Stimulated activated CD8-positive, alpha-beta memory T cell treated with anti-CD3 and anti-CD28 coated beads, Interleukin-7, amount 100 ng/mL, for 24 hours (primary cell): ENCODE data around the gene MNAT1.
"Not testable (repeated sequence)": the region's sequence is repeated elsewhere in the genome, so short reads cannot be mapped to it uniquely, and the experiment has no call there.

Experiments used
- DNase-seq: peaks from one replicate; pipeline ENCODE4 v3.0.0-alpha.2; 2020; ENCODE audit warnings: low read depth

MNAT1 gene

DNA sequence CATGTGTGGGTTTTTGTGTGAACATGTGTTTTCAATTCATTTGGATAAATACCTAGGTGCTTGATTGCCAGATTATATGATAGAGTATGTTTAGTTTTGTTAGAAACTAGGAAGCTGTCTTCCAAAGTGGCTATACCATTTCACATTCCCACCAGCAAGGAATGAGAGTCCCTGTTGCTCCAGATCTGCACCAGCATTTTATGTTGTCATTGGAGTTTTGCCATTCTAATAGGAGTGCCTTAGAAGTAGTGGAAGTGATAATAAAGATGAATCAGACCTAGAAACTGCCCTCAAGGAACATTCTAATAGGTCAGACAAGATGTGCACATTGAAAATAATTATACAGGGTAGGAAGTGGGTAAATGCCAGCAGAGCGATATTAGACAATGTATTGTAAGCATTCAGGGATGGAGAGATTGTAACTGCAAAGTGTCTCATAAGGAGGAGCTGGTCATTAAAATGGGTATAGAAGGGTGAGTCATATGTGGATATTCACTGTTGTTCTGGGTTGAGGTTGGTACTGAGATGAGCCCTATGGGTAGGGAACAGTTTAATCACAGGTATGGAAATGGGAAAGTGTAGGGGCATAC, 71.4 kb downstream of the MNAT1 start:
- no peak for DNase-seq

DNA sequence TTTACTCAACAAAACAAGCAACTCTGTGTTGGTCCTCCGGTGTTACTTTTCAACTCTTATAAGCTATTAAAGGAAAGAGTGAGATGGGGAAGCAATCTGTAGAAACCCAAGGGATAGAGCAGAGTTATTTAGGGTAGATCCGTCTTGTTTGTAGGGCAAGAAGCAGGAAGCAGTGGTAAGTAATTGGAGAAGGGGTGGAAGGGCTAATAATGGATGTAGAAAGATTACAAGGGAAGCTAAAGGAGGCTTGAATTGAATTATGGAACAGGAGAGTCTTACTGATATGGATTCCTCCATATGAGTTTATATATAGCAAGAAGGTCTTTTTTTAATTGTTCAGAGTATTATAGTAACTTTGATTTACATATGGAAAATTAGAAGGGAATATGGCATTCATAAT, 72.7 kb downstream of the MNAT1 start:
- DNase-seq: no peak

DNA sequence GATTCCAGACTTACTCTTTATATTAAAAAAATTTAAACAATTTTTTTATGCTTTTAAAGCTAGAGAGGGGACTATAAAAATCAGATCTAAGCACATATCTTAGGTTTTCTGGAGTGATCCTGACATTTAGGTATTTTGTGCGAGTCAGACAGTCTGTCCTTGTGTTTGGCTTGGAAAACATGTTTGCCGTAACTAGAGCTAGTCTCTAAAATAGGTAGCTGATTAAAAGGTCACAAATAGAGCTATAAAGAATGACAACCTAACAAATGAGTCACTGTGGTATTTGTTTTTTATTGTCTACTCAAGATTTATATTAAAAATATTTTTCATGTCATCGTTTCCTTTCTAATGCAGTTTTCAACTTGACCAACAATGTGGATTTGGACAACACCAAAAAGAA, 73.4 kb downstream of the MNAT1 start:
- DNase-seq: no peak

DNA sequence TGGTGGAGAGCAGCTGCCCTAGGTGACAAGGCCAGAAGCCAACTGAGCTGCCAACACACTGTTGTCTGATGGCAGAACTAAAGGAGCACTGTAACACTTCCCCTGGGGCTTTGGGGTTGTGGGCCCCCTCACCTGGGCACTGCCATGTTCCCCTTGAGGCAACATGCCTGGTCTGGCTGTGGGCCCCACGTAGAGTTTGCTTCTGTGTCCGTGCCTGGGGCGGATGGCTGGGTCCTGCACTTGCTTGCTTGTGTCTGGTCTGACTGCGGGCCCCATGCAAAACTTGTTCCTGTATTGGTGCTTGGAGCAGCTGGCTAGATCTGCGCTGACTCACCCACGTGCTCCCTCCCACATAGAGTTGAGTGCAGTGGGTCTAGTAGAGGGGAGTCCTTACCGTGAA, 78.4 kb downstream of the MNAT1 start:
- no peak for DNase-seq

DNA sequence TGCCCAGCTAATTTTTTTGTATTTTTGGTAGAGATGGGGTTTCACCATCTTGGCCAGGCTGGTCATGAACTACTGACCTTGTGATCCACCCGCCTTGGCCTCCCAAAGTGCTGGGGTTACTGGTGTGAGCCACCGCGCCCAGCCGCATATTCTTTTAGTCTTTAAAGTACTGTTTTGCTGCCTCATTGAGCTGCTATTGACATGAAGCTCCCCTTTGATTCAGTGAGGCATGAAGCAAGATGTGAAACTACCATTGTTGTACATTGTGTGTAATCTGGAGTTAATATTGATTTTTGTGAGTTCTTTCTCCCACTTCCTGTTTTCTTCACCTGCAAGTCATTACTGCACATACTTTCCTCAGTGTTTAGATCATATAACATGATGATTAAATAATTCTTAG, 80.8 kb downstream of the MNAT1 start:
- no peak for DNase-seq

DNA sequence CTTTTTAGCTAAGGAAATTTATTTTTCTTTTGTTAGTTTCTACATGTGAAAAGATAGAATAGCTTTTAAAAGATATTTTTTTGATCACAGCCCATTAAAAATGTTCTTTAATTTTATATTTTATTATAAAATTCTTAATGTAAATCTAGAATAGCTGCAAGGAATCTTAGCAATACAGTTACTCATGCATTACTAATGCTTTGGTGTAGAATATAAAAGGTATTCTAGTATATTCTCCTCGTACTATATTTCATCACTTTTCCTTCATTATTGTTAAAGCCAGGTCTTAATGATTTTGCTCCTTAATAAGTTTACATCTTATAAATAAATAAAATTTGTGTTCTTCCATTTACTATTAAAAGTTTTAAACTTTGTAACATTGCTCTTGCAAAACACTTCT, 82.6 kb downstream of the MNAT1 start:
- no peak for DNase-seq

DNA sequence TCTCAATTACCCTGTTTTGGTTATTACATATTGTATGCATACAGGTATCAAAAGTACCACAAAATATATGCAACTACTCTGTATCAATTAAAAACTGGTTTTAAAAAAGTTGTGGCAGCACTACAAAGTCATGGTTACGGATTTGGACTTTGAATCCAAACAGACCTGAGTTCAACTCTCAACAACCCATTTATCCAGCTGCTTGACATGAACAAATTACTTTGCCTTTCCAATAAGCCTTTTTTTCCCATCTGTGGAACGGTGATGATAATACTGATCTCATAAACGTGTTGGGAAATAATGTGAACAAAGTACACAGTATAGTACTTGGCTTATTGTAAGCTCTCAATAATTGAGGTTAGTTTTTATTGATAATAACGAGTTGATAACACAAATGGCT, 85.0 kb downstream of the MNAT1 start:
- DNase-seq: no peak

DNA sequence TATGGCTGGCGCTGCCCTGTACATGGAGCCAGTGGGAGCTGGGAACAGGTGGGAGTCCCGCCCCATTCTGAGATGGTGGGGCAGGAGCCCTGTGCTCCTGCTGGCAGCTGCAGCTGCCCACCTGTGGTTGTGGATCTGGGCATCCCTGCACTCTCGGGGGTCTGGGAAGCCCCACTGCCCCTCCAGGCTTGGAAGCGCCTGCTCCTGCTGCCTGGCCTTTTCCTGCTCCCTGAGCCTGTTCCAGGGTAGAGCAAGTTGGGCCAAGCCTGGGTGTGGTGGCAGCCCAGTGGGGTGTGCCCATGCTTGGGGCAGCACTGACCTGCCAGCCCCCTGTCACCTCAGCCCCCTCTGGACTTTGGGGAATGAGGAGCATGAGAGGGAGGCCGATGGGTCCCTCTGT, 104.0 kb downstream of the MNAT1 start:
- no peak for DNase-seq

DNA sequence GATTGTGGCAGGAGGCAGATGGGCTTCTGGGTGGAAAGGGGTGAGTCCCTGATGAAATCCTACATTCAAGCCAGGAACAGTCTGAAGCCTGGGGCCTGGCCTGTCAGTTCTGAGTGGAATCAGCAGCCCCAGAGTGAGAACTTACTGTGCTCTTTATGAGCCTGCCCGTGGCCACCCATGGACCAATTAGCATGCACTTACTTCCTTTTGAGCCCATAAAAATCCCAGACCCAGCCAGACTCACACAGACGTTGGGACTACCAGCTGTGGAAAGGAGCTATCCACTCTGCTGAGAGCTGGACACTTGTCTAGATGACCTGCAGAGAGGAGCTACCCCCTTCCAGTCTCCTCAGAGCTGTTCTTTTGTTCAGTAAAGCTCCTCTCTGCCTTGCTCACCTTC, 104.5 kb downstream of the MNAT1 start:
- no peak for DNase-seq

DNA sequence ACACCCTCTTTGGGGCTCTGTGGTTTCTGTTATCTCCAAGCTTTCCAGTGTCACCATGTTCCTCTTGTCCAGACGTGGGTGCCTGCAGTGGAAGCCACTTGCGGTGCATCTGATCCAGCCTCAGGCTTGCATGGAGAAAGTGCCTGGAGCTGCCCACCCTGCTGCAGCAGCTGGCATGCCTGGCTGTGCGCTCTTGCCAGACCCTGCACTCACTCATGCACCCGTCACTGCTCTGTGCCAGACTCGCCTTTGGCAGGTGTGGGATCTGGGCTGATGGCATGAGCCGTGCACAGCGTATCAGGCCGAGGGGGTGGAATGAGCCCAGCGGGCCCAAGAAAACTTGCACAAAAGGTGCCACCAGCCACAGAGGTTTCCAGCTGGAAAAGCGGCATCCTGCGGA, 105.1 kb downstream of the MNAT1 start:
- DNase-seq: no peak

DNA sequence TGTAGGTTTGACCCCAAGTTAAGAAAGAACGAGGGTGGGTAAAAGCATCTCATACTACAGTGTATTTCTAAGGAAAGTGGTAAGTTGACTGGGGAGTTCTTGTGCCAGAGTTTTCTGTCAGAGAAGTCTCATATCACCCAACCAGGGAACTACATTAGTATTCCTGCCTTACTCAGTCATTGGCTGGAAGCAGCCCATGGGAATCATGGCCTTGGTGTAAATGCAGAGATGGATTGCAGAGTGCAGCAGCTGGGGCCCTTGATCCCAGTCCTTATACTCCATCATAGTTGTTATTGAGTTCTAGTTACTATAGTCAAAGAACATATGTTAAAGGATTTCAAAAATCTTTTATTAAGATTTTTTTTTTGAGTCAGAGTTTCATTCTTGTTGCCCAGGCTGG, 105.8 kb downstream of the MNAT1 start:
- no peak for DNase-seq

DNA sequence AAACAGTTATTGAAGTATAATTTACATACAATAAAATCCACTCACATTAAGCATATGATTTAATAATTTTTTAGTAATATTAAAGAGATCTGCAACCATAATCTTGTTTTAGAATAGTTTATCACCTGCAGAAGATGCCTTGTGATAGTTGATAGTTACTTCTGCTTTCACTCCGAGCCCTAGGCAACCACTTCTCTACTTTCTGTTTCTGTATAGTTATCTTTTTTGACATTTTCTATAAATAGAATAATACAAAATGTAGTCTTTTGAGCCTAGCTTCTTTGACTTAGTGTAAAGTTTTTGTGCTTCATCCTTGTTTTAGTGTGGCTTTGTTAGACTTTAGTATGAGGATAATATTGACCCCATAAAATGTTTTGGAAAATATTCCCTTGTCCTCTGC, 111.0 kb downstream of the MNAT1 start:
- no peak for DNase-seq

DNA sequence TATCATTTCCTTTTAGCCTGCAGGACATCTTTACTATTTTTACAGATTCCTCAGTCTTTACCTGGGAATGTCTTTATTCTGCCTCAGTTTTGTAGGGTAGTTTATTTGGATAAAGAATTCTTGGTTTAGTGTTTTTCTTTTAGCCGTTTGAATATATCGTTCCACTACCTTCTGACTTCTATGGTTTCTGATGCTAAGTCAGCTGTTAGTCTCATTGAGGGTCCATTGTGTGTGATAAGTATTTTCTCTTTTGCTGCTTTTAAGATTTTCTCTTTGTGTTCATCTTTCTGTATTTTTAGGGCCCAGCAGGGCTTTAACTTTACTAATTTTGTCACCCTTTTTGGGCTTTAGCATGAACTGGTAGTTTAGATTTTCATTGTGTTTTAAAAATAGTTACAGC, 113.5 kb downstream of the MNAT1 start:
- no peak for DNase-seq

DNA sequence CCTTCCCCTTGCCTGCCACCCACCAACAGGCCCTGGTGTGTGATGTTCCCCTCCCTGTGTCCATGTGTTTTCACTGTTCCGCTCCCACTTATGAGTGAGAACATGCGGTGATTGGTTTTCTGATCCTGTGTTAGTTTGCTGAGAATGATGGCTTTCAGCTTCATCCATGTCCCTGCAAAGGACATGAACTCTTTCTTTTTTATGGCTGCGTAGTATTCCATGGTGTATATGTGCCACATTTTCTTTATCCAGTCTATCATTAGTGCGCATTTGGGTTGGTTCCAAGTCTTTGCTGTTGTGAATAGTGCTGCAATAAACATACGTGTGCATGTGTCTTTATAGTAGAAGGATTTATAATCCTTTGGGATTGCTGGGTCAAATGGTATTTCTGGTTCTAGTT, 117.1 kb downstream of the MNAT1 start:
- DNase-seq: not testable (repeated sequence)

DNA sequence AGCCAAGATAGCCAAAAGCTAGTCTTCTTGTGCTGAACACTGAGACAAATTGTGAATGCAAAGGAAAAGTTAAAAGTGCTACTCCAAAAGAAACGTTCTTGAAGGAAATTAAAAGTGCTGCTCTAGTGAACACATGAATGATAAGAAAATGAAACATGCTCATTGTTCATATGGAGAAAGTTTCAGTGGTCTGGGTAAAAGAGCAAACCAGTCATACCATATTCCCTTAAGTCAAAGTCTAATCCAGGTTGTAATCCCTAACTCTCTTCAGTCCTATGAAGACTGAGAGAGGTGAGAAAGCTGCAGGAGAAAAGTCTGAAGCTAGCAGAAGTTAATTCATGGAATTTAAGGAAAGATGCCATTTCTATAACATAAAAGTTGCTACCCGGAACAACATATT, 121.5 kb downstream of the MNAT1 start:
- no peak for DNase-seq

DNA sequence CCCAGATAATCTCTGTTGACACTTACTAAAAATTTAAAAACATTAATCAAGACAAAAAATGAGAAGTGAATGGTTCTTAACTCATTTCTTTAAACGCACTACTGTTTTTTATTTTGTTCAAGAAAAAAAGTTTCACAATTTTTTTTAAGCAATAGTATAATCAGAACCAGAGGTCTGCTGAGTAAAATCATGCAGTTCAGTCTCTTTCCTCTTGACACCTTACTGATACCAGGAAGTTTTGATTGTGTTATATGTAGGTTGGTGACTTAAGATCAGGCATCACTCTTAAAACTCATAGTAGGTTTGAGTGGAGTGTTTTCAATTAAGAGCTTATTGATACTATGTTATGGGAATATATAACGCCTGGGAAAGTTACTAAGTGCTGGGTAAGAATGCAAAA, 125.0 kb downstream of the MNAT1 start:
- DNase-seq: no peak

DNA sequence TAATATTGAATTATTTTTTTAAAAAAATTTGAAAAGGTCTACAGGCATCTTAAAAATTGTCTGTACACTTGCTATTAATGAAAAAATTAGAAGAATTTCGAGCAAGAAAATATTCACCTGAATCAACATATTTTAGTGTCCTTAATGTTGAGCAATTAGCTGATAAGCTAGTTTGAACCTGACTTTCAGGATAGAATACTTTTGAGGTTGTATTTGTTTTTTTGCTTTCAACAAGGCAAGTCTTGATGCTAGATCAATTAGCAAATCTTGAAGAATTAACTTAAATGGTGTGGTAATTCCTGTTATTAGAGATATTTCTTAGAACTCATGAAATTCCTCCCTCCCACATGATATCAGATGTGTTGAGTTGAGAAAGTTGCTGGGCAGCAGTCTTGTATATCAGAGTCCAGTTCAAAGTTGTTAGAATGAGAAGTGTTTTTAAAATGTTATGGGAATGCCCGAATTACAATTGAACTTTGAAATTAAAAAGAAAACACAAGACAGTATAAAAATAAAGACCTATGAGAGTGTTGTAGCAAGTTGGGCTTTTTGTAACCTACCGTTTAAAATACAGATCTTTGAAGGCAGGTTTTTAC, 127.1 kb downstream of the MNAT1 start:
- DNase-seq: no peak

DNA sequence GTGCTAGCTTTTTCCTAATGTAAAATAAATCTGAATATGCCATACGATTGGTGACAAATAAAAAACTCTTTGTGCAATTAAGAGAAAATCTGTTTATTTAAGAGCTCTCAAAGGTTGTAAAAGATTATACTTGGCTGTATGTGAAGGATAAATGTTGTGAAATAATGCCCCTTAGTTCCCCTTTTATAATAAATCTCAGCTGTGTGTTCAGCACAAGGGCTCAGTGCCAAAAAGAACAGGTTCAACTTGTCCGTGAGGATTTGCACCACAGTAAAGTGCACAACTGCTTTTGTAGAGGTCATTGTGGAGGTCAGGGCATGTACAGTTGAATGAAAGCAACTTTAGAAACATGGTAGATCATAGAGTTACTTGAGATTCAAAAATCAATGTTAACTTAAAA, 127.7 kb downstream of the MNAT1 start:
- DNase-seq: no peak

DNA sequence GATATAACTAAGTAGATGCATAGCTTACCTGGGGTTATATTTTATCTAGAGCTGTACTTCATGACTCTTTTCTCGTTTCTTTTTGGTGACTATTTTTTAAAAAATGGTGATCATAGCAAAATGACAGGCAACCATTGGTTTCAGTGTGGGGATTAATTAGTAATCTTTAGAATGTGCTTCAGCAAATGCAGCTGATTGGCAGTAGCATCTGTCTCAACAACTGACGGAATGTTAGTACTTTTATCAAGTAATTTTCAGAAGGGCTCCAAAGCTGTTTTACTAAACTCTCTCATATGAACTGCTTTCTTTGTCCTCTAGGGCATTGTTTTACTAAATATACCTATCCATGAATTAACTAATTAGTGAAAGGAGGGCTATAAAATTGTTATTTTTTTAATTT, 128.7 kb downstream of the MNAT1 start:
- no peak for DNase-seq

DNA sequence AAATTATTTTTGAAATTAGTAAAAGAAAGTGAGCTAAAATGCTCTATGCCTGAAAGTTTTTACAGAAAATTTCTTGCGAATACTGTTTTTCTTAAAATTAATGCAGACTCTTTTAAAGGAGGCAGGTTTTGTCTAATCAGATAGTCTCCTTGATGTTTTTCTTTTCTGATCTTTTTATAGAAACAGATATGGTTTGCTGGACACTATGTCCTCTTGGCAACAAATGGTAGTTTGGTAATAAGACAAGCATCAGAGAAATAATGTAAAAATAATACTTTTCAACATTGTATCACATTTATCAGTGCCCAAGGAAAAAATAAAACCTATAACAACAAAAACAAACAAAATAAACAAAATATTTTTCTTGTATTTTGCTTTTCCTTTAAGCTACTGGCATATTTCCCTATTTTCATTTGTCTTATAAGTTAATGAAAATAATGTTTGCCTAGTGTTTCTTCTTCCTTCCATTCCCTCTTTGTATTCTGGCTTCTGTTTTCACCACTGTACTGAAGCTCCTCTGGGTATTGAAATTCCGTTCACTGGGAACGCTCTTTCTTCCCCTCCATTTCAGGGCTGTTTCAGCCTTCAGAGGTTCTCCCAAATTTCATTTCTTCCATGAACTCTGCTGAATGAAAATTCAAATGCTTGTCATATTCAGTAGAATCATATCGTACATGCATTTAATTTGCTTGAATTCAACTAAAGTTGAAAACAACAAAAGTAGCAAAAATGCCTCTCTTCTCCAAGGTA, 131.0 kb downstream of the MNAT1 start:
- no peak for DNase-seq

DNA sequence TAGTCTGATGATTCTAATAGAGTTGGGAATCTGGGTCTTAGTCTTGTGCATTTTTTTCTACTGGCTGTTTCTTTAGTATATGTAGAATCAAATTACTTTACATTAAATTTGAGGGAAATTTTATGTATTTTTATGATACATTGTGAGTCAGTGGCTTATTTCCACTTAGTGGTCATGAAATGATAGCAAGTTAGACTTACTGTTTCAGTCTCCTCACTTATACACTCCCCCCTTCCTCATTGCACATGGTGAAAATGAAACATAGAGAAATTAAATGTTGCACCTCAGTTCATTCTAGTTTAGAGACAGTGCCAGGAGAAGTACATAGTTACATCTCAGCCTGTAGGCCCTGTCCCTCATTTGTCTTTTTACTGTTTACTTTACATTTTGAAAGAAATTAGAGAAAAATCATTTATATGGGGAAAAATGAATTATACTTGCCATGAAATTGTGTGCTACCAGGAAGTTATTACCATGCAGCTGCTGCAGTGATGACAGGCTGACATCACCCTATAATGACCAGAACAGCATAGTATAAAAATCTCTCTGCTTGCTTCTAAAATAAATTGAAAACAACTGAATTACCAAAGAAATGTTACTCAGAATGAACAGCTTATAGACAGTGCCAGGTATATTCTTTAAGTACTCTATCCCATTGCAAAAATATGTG, 133.1 kb downstream of the MNAT1 start:
- DNase-seq: no peak

DNA sequence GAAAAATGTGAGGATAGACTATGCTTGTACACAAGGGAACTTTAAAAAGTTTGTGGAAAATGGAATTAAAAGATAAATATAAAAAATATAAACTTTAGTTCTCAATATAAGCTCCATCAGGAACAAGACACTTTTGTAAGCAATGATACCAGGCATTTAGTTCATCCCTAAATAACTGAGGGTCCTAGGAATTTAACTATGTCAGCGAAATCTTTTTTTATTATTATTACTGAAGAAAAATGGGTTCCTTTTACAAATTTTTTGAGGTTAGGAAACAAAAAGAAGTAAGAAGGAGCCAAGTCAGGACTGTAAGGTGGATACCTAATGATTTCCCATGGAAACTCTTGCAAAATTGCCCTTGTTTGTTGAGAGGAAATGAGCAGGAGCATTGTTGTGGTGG, 143.6 kb downstream of the MNAT1 start:
- DNase-seq: no peak

DNA sequence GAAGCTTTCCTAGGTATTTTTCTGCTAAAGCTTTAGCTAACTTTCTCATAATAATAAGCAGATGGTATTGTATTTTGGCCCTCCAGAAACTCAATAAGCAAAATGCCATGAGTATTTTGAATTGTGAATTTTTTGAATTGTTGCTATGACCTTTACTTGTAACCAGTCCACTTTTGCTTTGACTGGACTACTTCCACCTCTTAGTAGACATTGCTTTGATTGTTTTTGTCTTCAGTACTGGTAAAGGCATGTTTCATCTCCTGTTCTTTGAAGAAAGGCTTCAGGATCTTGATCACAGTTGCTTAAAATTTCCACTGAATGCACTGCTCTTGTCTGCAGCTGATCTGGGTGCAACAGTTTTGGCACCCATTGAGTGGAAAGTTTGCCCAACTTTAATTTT, 144.0 kb downstream of the MNAT1 start:
- no peak for DNase-seq
